ENCODE data around the gene SELENOK.

SELENOK gene

DNA sequence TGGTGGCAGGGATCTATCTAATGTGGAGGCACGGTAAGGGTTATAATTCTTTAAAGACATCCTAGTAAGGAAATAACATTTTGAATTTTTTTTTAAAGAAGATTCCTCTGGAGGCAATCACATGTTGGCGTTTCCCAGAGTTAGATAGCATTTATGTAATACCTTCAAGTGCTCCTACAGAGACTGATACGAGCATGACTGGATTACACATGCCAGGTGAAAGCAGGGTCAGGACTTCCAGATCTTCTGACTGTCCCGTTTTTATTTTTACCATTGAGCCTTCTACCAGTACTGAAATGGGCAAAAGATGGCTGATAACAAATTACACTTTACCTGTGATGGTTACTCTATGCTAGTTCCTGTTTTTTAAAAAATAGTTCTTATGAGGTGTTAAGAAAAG is 31.5 kb downstream of the SELENOK start:
- no peak overlapping the region for H3K4me3 ChIP-seq (ENCODE audit: low read depth, low read length)
- H3K79me1 ChIP-seq (ENCODE audit: low read length): no peaks in the 10 kb centered on the region
- DNase-seq: no peak
- H3K14ac ChIP-seq (ENCODE audit: low read length): no peak overlapping the region
- peaks cover 6 to 11% of the 10 kb centered on the region in 2 experiments for H3K36me3 ChIP-seq (ENCODE audit: control insufficient read depth in 1 of 2, insufficient read depth in 2 of 2, low read length in 2 of 2)
- H3K9me3 ChIP-seq (ENCODE audit: insufficient read depth, low read depth, low read length): no peaks in the 10 kb centered on the region
- H3K9ac ChIP-seq (ENCODE audit: low read length): no peak overlapping the region
- WGBS (ENCODE audit: extremely low coverage, insufficient coverage, insufficient read length): no CpG with 5 or more reads among the region's 4 CpGs
- H2AFZ ChIP-seq (ENCODE audit: insufficient read depth, low read length, poor library complexity): no peak overlapping the region
- no peak overlapping the region for H2BK12ac ChIP-seq (ENCODE audit: low read length)
- no peak overlapping the region for H3K23ac ChIP-seq (ENCODE audit: low read length)
- H3K4ac ChIP-seq (ENCODE audit: low read depth, low read length): no peak overlapping the region
- no peak overlapping the region for H2BK120ac ChIP-seq (ENCODE audit: insufficient read depth, low read length, poor library complexity)
- no peak overlapping the region for H4K91ac ChIP-seq (ENCODE audit: low read depth, low read length)
- no peaks in the 10 kb centered on the region for H3K4me1 ChIP-seq (ENCODE audit: control insufficient read depth in 1 of 2, insufficient read depth in 2 of 2, low read length in 2 of 2)
- H3K27me3 ChIP-seq (ENCODE audit: insufficient read depth, low read length): no peaks in the 10 kb centered on the region
- no peaks in the 10 kb centered on the region for H3K79me2 ChIP-seq (ENCODE audit: control insufficient read depth, insufficient read depth, low read length, poor library complexity)
- no peak overlapping the region for H3K27ac ChIP-seq (ENCODE audit: low read depth, low read length)
- no peak overlapping the region for H3K18ac ChIP-seq (ENCODE audit: low read length)
- no peak overlapping the region for H2AK5ac ChIP-seq (ENCODE audit: low read length)
- no peak overlapping the region for H4K8ac ChIP-seq (ENCODE audit: low read depth, low read length)
- H4K12ac ChIP-seq (ENCODE audit: low read depth, low read length): no peak overlapping the region
- H3K4me2 ChIP-seq (ENCODE audit: low read length): no peak overlapping the region
- no peak overlapping the region for H2BK5ac ChIP-seq (ENCODE audit: low read depth, low read length, poor library complexity)

- Histone ChIP-seq H2BK12ac (ENCODE audit: low read length) (no peak overlapping the region), H3K27me3 (ENCODE audit: insufficient read depth, low read length) (no peaks in the 10 kb centered on the region), H2AK5ac (ENCODE audit: low read length) (no peak overlapping the region), H2BK120ac (ENCODE audit: insufficient read depth, low read length, poor library complexity) (no peak overlapping the region), H3K18ac (ENCODE audit: low read length) (no peak overlapping the region), H4K12ac (ENCODE audit: low read depth, low read length) (no peak overlapping the region), H3K23ac (ENCODE audit: low read length) (no peak overlapping the region), H3K4me3 (ENCODE audit: low read depth, low read length) (no peak overlapping the region), H3K9me3 (ENCODE audit: insufficient read depth, low read depth, low read length) (no peaks in the 10 kb centered on the region), H4K8ac (ENCODE audit: low read depth, low read length) (no peak overlapping the region), H3K27ac (ENCODE audit: low read depth, low read length) (no peak overlapping the region), H2AFZ (ENCODE audit: insufficient read depth, low read length, poor library complexity) (no peak overlapping the region), H4K91ac (ENCODE audit: low read depth, low read length) (no peak overlapping the region), H3K4me1 (ENCODE audit: control insufficient read depth in 1 of 2, insufficient read depth in 2 of 2, low read length in 2 of 2) (no peaks in the 10 kb centered on the region), H3K9ac (ENCODE audit: low read length) (no peak overlapping the region), H3K4me2 (ENCODE audit: low read length) (no peak overlapping the region), H3K4ac (ENCODE audit: low read depth, low read length) (no peak overlapping the region), H2BK5ac (ENCODE audit: low read depth, low read length, poor library complexity) (no peak overlapping the region), H3K36me3 (ENCODE audit: control insufficient read depth in 1 of 2, insufficient read depth in 2 of 2, low read length in 2 of 2) (peaks cover 2 to 6% of the 10 kb centered on the region in 2 experiments), H3K79me1 (ENCODE audit: low read length) (no peaks in the 10 kb centered on the region), H3K14ac (ENCODE audit: low read length) (no peak overlapping the region), H3K79me2 (ENCODE audit: control insufficient read depth, insufficient read depth, low read length, poor library complexity) (no peaks in the 10 kb centered on the region)
- WGBS (ENCODE audit: extremely low coverage, insufficient coverage, insufficient read length): no CpG with 5 or more reads among the region's 6 CpGs
- DNase-seq: no peak
Measured at GRCh38 chr3:53859178-53859577, 32.5 kb downstream of the SELENOK start.

GRCh38 chr3:53858096-53858741 is 33.4 kb downstream of the SELENOK start:
- Histone ChIP-seq H3K4ac (ENCODE audit: low read depth, low read length) (no peak overlapping the region), H2BK5ac (ENCODE audit: low read depth, low read length, poor library complexity) (no peak overlapping the region), H3K79me1 (ENCODE audit: low read length) (no peaks in the 10 kb centered on the region), H3K9me3 (ENCODE audit: insufficient read depth, low read depth, low read length) (no peaks in the 10 kb centered on the region), H3K4me3 (ENCODE audit: low read depth, low read length) (no peak overlapping the region), H3K4me2 (ENCODE audit: low read length) (no peak overlapping the region), H4K8ac (ENCODE audit: low read depth, low read length) (no peak overlapping the region), H2AK5ac (ENCODE audit: low read length) (no peak overlapping the region), H2BK120ac (ENCODE audit: insufficient read depth, low read length, poor library complexity) (no peak overlapping the region), H3K23ac (ENCODE audit: low read length) (no peak overlapping the region), H2BK12ac (ENCODE audit: low read length) (no peak overlapping the region), H3K27me3 (ENCODE audit: insufficient read depth, low read length) (no peaks in the 10 kb centered on the region), H4K91ac (ENCODE audit: low read depth, low read length) (no peak overlapping the region), H3K27ac (ENCODE audit: low read depth, low read length) (no peak overlapping the region), H3K36me3 (ENCODE audit: control insufficient read depth in 1 of 2, insufficient read depth in 2 of 2, low read length in 2 of 2) (peaks cover 0 to 3% of the 10 kb centered on the region in 2 experiments), H2AFZ (ENCODE audit: insufficient read depth, low read length, poor library complexity) (no peak overlapping the region), H3K4me1 (ENCODE audit: control insufficient read depth in 1 of 2, insufficient read depth in 2 of 2, low read length in 2 of 2) (no peaks in the 10 kb centered on the region), H3K18ac (ENCODE audit: low read length) (no peak overlapping the region), H3K79me2 (ENCODE audit: control insufficient read depth, insufficient read depth, low read length, poor library complexity) (no peaks in the 10 kb centered on the region), H3K14ac (ENCODE audit: low read length) (no peak overlapping the region), H3K9ac (ENCODE audit: low read length) (no peak overlapping the region), H4K12ac (ENCODE audit: low read depth, low read length) (no peak overlapping the region)
- DNase-seq: no peak
- no CpG with 5 or more reads among the region's 7 CpGs for WGBS (ENCODE audit: extremely low coverage, insufficient coverage, insufficient read length)

GRCh38 chr3:53856964-53857363 is 34.7 kb downstream of the SELENOK start:
- Histone ChIP-seq H3K36me3 (ENCODE audit: control insufficient read depth in 1 of 2, insufficient read depth in 2 of 2, low read length in 2 of 2) (peaks cover 0 to 3% of the 10 kb centered on the region in 2 experiments), H3K79me2 (ENCODE audit: control insufficient read depth, insufficient read depth, low read length, poor library complexity) (no peaks in the 10 kb centered on the region), H3K18ac (ENCODE audit: low read length) (no peak overlapping the region), H3K4ac (ENCODE audit: low read depth, low read length) (no peak overlapping the region), H4K91ac (ENCODE audit: low read depth, low read length) (no peak overlapping the region), H4K8ac (ENCODE audit: low read depth, low read length) (no peak overlapping the region), H2BK12ac (ENCODE audit: low read length) (no peak overlapping the region), H2BK120ac (ENCODE audit: insufficient read depth, low read length, poor library complexity) (no peak overlapping the region), H3K23ac (ENCODE audit: low read length) (no peak overlapping the region), H2AFZ (ENCODE audit: insufficient read depth, low read length, poor library complexity) (no peak overlapping the region), H3K4me1 (ENCODE audit: control insufficient read depth in 1 of 2, insufficient read depth in 2 of 2, low read length in 2 of 2) (no peaks in the 10 kb centered on the region), H3K4me2 (ENCODE audit: low read length) (no peak overlapping the region), H4K12ac (ENCODE audit: low read depth, low read length) (no peak overlapping the region), H2AK5ac (ENCODE audit: low read length) (no peak overlapping the region), H3K9me3 (ENCODE audit: insufficient read depth, low read depth, low read length) (no peaks in the 10 kb centered on the region), H2BK5ac (ENCODE audit: low read depth, low read length, poor library complexity) (no peak overlapping the region), H3K4me3 (ENCODE audit: low read depth, low read length) (no peak overlapping the region), H3K27ac (ENCODE audit: low read depth, low read length) (no peak overlapping the region), H3K79me1 (ENCODE audit: low read length) (no peaks in the 10 kb centered on the region), H3K27me3 (ENCODE audit: insufficient read depth, low read length) (no peaks in the 10 kb centered on the region), H3K14ac (ENCODE audit: low read length) (no peak overlapping the region), H3K9ac (ENCODE audit: low read length) (no peak overlapping the region)
- WGBS (ENCODE audit: extremely low coverage, insufficient coverage, insufficient read length): no CpG with 5 or more reads among the region's 7 CpGs
- no peak for DNase-seq

Measured in trophoblast cell (in vitro differentiated cells and primary cell).